ENCODE results near the gene CTRB1. TPM values are rescaled to one million over a fixed set of nuclear protein-coding genes. Genes with fewer than 3 reads are reported as not detected.

Gene CTRB1
- total and polyA plus RNA-seq, 2 of the 13 experiments (the other 11 are each of a cell fraction or from before 2014, with no cell fraction given) = not detected

DNA sequence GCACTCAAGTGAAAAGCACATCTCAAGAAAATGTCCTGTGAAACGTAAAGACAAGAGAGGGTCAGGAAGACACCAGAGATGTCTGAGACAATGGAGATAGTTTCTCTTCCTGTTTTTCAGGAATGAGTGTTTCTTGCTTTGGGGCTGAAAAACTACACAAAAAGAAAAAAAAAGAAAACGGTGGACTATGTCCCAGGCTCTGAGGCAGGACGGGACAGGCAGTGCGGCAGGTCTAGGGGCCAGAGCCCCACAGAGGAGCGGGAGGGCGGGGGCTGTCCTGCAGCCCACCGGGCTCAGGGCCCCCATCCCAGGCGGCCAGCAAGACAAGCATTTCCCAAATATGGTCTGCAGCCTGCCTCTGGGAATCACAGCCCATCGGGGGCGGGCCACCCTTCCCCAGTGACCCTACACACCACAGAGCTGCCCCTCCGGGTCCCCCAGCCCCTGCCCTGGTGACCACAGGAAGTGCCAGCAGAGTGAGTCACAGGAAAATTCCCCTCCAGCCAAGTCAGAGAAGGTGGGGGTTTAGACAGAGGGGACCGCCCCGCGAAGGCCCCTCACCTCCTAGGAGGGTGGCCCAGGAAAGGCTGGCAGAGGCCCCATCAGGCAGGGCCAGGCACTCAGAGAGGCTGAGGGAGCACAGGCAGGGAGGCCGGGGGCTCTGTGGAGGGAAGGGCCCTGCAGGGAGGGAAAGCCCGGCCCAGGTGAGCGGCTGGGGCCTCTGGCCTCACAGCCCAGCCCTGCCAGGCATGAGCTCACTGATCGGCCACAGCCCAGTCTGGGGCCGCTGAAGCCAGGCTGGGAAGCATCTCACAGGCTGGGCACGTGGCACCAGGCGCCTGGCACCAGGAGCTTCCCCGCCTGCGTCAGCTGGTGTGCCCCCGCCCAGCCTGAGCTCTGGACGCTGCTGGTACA is 26.3 kb downstream of the CTRB1 start (continued):
- TF ChIP-seq NR2F1 (CRISPR knock-in tag; IDR thresholded peaks at IDR 0.05) = peak; percentile 88 to 94
- peak; percentile 86; the same call in 1 of the 2 replicates for TF ChIP-seq ZBTB37 (CRISPR knock-in tag; IDR thresholded peaks at IDR 0.05)
- TF ChIP-seq PITX1 (CRISPR knock-in tag; IDR thresholded peaks at IDR 0.05) = peak; percentile 73; the same call in 1 of the 2 replicates
- peak; percentile 57; the same call in 1 of the 2 replicates for TF ChIP-seq ZSCAN9 (CRISPR knock-in tag; IDR thresholded peaks at IDR 0.05; ENCODE audit: borderline replicate concordance)
- TF ChIP-seq ZFX (CRISPR knock-in tag; IDR thresholded peaks at IDR 0.05; ENCODE audit: low read depth) = peak; percentile 97
- TF ChIP-seq CBX1 (IDR thresholded peaks at IDR 0.05; ENCODE audit: low read depth) = peak; percentile 78
- TF ChIP-seq RFXAP (CRISPR knock-in tag; IDR thresholded peaks at IDR 0.05; ENCODE audit: borderline replicate concordance) = 0 out of 2 replicates have a peak, but pooled peaks have one; percentile 56
- TF ChIP-seq MTERF4 (CRISPR knock-in tag; IDR thresholded peaks at IDR 0.05) = peak; percentile 87; the same call in 1 of the 2 replicates
- TF ChIP-seq ZZZ3 (CRISPR knock-in tag; IDR thresholded peaks at IDR 0.05; ENCODE audit: borderline replicate concordance) = peak; percentile 56; the same call in 1 of the 2 replicates
- TF ChIP-seq ARNT2 (CRISPR knock-in tag; IDR thresholded peaks at IDR 0.05; ENCODE audit: low read depth) = peak; percentile 95
- peak; percentile 92; the same call in 1 of the 2 replicates for TF ChIP-seq MEF2D (CRISPR knock-in tag; IDR thresholded peaks at IDR 0.05)
- peak; percentile 7 for TF ChIP-seq ZFP36 (IDR thresholded peaks at IDR 0.05; ENCODE audit: borderline replicate concordance, low read depth, low read length, partially characterized antibody)
- TF ChIP-seq, protein P1, sequence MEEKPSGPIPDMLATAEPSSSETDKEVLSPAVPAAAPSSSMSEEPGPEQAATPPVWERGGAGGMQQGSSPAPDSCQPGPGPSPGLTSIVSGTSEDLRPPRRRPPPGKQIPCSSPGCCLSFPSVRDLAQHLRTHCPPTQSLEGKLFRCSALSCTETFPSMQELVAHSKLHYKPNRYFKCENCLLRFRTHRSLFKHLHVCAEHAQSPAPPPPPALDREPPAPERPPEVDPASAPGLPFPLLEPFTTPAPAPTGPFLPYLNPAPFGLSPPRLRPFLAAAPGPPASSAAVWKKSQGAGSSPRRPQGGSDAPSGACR (CRISPR knock-in tag; IDR thresholded peaks at IDR 0.05) = peak; percentile 99
- TF ChIP-seq IRF2 (CRISPR knock-in tag; IDR thresholded peaks at IDR 0.05) = peak; percentile 94
- TF ChIP-seq ZNF792 (CRISPR knock-in tag; IDR thresholded peaks at IDR 0.05) = peak; percentile 84
- TF ChIP-seq SYNCRIP (IDR thresholded peaks at IDR 0.05; ENCODE audit: insufficient read depth, low read depth, low read length) = no peak
- peak; percentile 94; the same call in 1 of the 2 replicates for TF ChIP-seq ZFP41 (CRISPR knock-in tag; IDR thresholded peaks at IDR 0.05; ENCODE audit: borderline replicate concordance)
- TF ChIP-seq ZNF30 (CRISPR knock-in tag; IDR thresholded peaks at IDR 0.05) = no peak
- peak; percentile 96 for TF ChIP-seq ZNF331 (CRISPR knock-in tag; IDR thresholded peaks at IDR 0.05)
- TF ChIP-seq ZNF713 (CRISPR knock-in tag; IDR thresholded peaks at IDR 0.05) = peak; percentile 74; the same call in 1 of the 2 replicates
- peak; percentile 75; the same call in 1 of the 2 replicates for TF ChIP-seq CBX5 (CRISPR knock-in tag; IDR thresholded peaks at IDR 0.05; ENCODE audit: borderline replicate concordance)
- TF ChIP-seq HMG20B (CRISPR knock-in tag; conservative IDR thresholded peaks at IDR 0.05) = peak; percentile 79
- peak; percentile 63 for TF ChIP-seq POLR2AphosphoS5 (IDR thresholded peaks at IDR 0.05; ENCODE audit: low read depth, low read length)
- 0 out of 2 replicates have a peak, but pooled peaks have one; percentile 58 for TF ChIP-seq NAIF1 (CRISPR knock-in tag; IDR thresholded peaks at IDR 0.05; ENCODE audit: borderline replicate concordance)
- 0 out of 2 replicates have a peak, but pooled peaks have one; percentile 15 for TF ChIP-seq MAFF (IDR thresholded peaks at IDR 0.05; ENCODE audit: low read depth, low read length)
- TF ChIP-seq NFKB2 (CRISPR knock-in tag; IDR thresholded peaks at IDR 0.05; ENCODE audit: borderline replicate concordance) = peak; percentile 89
- no peak for TF ChIP-seq ZNF468 (CRISPR knock-in tag; IDR thresholded peaks at IDR 0.05)
- peak; percentile 92 for TF ChIP-seq NR2F2 (IDR thresholded peaks at IDR 0.05; ENCODE audit: borderline replicate concordance, low read depth)
